Smooth muscle cell (in vitro differentiated cells): ENCODE measurements around the gene KCNJ6. TPM values are rescaled to one million over a fixed set of nuclear protein-coding genes. Genes with fewer than 3 reads are reported as not detected.
"Not testable (repeated sequence)": the region's sequence is repeated elsewhere in the genome, so short reads cannot be mapped to it uniquely, and the experiment has no call there.

Experiments
- DNase-seq: peaks from one replicate; lab custom pipeline; 2025; ENCODE audit not compliant: unreplicated experiment; lab: John Stamatoyannopoulos, UW
- H2AFZ ChIP-seq: fragments of 200-600 bp; sonication (generic); 2 replicates; pipeline ENCODE4 v1.6.0; 2016; ENCODE audit warnings: antibody characterized with exemption, low read depth, mild to moderate bottlenecking
- H3F3A ChIP-seq: fragments of 200-600 bp; sonication (generic); 2 replicates; pipeline ENCODE4 v1.6.0; 2017; ENCODE audit warnings: antibody characterized with exemption, low read depth
- H3K27ac ChIP-seq: fragments of 200-600 bp; sonication (generic); 2 replicates; pipeline ENCODE4 v1.5.1; 2016; ENCODE audit warnings: low read depth, mild to moderate bottlenecking
- H3K27me3 ChIP-seq: fragments of 200-600 bp; sonication (generic); 2 replicates; pipeline ENCODE4 v1.6.1; 2016; ENCODE audit warnings: low read depth, mild to moderate bottlenecking
- H3K36me3 ChIP-seq: fragments of 200-600 bp; sonication (generic); 2 replicates; pipeline ENCODE4 v1.5.1; 2016; ENCODE audit warnings: low read depth
- H3K4me1 ChIP-seq: fragments of 200-600 bp; sonication (generic); 2 replicates; pipeline ENCODE4 v1.5.1; 2016; ENCODE audit warnings: low read depth
- H3K4me2 ChIP-seq: fragments of 200-600 bp; sonication (generic); 2 replicates; pipeline ENCODE4 v1.6.0; 2016; ENCODE audit warnings: mild to moderate bottlenecking
- H3K4me3 ChIP-seq: fragments of 200-600 bp; sonication (generic); 2 replicates; pipeline ENCODE4 v1.5.1; 2016; ENCODE audit warnings: mild to moderate bottlenecking
- H3K79me2 ChIP-seq: fragments of 200-600 bp; sonication (generic); 2 replicates; pipeline ENCODE4 v1.6.0; 2016; ENCODE audit warnings: low read depth, mild to moderate bottlenecking
- H3K9ac ChIP-seq: fragments of 200-600 bp; sonication (generic); 2 replicates; pipeline ENCODE4 v1.6.0; 2016; ENCODE audit warnings: low read depth
- H3K9me3 ChIP-seq: fragments of 200-600 bp; sonication (generic); replicated peaks from 2 replicates; pipeline ENCODE4 v1.5.1; 2016; ENCODE audit warnings: low read depth
- H4K20me1 ChIP-seq: fragments of 200-600 bp; sonication (generic); 2 replicates; pipeline ENCODE4 v1.6.0; 2016; ENCODE audit warnings: low read depth
- CTCF ChIP-seq: fragments of 200-600 bp; sonication (generic); IDR thresholded peaks from 2 replicates; pipeline ENCODE4 v1.5.1; 2017; ENCODE audit warnings: borderline replicate concordance, mild to moderate bottlenecking, antibody characterized with exemption; ENCODE audit not compliant: insufficient read depth, poor library complexity, severe bottlenecking
- WGBS: methylation state at CpG from one replicate; pipeline ENCODE4 v1.1.7; 2016; ENCODE audit warnings: low lambda C conversion rate; 5-methylcytosine and 5-hydroxymethylcytosine counted together
- polyA plus RNA-seq: library from polyadenylated mRNA; unstranded; fragments of >200 nt; fragmentation: Nextera tagmentation; extraction: Ambion mirVana; gene quantifications from 2 replicates; pipeline ENCODE4 v1.2.1, GENCODE V29; 2016
- total RNA-seq: library from RNA; depleted of rRNA; stranded (reverse); fragments of >200 nt; gene quantifications from 2 replicates; pipeline ENCODE4 v1.2.3, GENCODE V29; 2014

Gene KCNJ6
- total and polyA plus RNA-seq, 2 experiments from 2014 or later, result 0.15 to 0.27 TPM

- Histone ChIP-seq H3K27ac (no peak overlapping the region), H3K9ac (no peak overlapping the region), H2AFZ (no peak overlapping the region), H3K4me2 (no peak overlapping the region), H3F3A (no peaks in the 10 kb centered on the region), H3K4me1 (no peaks in the 10 kb centered on the region), H3K27me3 (no peaks in the 10 kb centered on the region), H3K79me2 (no peaks in the 10 kb centered on the region), H4K20me1 (no peaks in the 10 kb centered on the region), H3K9me3 (no peaks in the 10 kb centered on the region), H3K4me3 (no peak overlapping the region), H3K36me3 (no peaks in the 10 kb centered on the region)
- WGBS, result 82% methylated on average over 5 of the region's 5 CpGs
- no peak for TF ChIP-seq CTCF
- DNase-seq, result no peak
Observed at GRCh38 chr21:37765221-37765900, 150.9 kb downstream of the KCNJ6 start.

- H2AFZ ChIP-seq, result no peak overlapping the region
- no peaks in the 10 kb centered on the region for H3K9me3 ChIP-seq
- H3F3A ChIP-seq, result no peaks in the 10 kb centered on the region
- H3K4me3 ChIP-seq, result no peak overlapping the region
- H3K9ac ChIP-seq, result no peak overlapping the region
- WGBS, result 47% methylated on average over 2 of the region's 2 CpGs
- no peaks in the 10 kb centered on the region for H4K20me1 ChIP-seq
- H3K4me1 ChIP-seq, result no peaks in the 10 kb centered on the region
- no peaks in the 10 kb centered on the region for H3K36me3 ChIP-seq
- no peaks in the 10 kb centered on the region for H3K79me2 ChIP-seq
- H3K4me2 ChIP-seq, result no peak overlapping the region
- H3K27me3 ChIP-seq, result no peaks in the 10 kb centered on the region
- H3K27ac ChIP-seq, result no peak overlapping the region
- no peak for TF ChIP-seq CTCF
- DNase-seq, result no peak
Observed at GRCh38 chr21:37764691-37765090, 151.6 kb downstream of the KCNJ6 start.

GRCh38 chr21:37763298-37763697, 153.0 kb downstream of the KCNJ6 start:
- TF ChIP-seq CTCF, result no peak
- H3K4me2 ChIP-seq, result no peak overlapping the region
- H3K9ac ChIP-seq, result no peak overlapping the region
- H3F3A ChIP-seq, result no peaks in the 10 kb centered on the region
- H3K27ac ChIP-seq, result no peak overlapping the region
- H3K4me3 ChIP-seq, result no peak overlapping the region
- no peaks in the 10 kb centered on the region for H3K4me1 ChIP-seq
- no peaks in the 10 kb centered on the region for H3K27me3 ChIP-seq
- no peak for DNase-seq
- no peaks in the 10 kb centered on the region for H3K9me3 ChIP-seq
- H3K36me3 ChIP-seq, result no peaks in the 10 kb centered on the region
- no peaks in the 10 kb centered on the region for H3K79me2 ChIP-seq
- no peak overlapping the region for H2AFZ ChIP-seq
- WGBS, result 72% methylated on average over 5 of the region's 5 CpGs
- no peaks in the 10 kb centered on the region for H4K20me1 ChIP-seq

- Histone ChIP-seq H3K9ac (no peak overlapping the region), H3K4me2 (no peak overlapping the region), H3K4me3 (no peak overlapping the region), H3K79me2 (no peaks in the 10 kb centered on the region), H3K36me3 (no peaks in the 10 kb centered on the region), H3K27ac (no peak overlapping the region), H3F3A (no peaks in the 10 kb centered on the region), H3K9me3 (no peaks in the 10 kb centered on the region), H3K27me3 (no peaks in the 10 kb centered on the region), H2AFZ (no peak overlapping the region), H3K4me1 (no peaks in the 10 kb centered on the region), H4K20me1 (no peaks in the 10 kb centered on the region)
- no peak for TF ChIP-seq CTCF
- 89% methylated on average over 12 of the region's 12 CpGs for WGBS
- no peak for DNase-seq
Observed at GRCh38 chr21:37762606-37763005, 153.7 kb downstream of the KCNJ6 start.

- not testable (repeated sequence) for H3K27me3 ChIP-seq, H3K79me2 ChIP-seq, H3K4me3 ChIP-seq, H3F3A ChIP-seq, H3K9ac ChIP-seq, H3K27ac ChIP-seq, H3K4me1 ChIP-seq, DNase-seq, H3K9me3 ChIP-seq, H3K36me3 ChIP-seq, H4K20me1 ChIP-seq, H2AFZ ChIP-seq, H3K4me2 ChIP-seq
- 93% methylated on average over 4 of the region's 4 CpGs for WGBS
Observed at GRCh38 chr21:37761406-37761805, 154.9 kb downstream of the KCNJ6 start.
